Adipocyte (in vitro differentiated cells): ENCODE data around the gene KIRREL3.

Experiments used
- DNase-seq: peaks from one replicate; pipeline ENCODE4 v3.0.0-alpha.2; 2015; ENCODE audit warnings: low read depth
- H3K27me3 ChIP-seq: replicated peaks from 2 replicates; pipeline ENCODE4 v1.7.0; 2013; ENCODE audit warnings: mild to moderate bottlenecking, low read length, moderate library complexity; ENCODE audit not compliant: control insufficient read depth, insufficient read depth
- H3K36me3 ChIP-seq: 2 replicates; pipeline ENCODE4 v1.7.0; 2013; ENCODE audit warnings: low read length, mild to moderate bottlenecking, moderate library complexity; ENCODE audit not compliant: control insufficient read depth, insufficient read depth, severe bottlenecking
- H3K4me1 ChIP-seq: 2 replicates; pipeline ENCODE4 v1.7.0; 2013; ENCODE audit warnings: mild to moderate bottlenecking, low read length, moderate library complexity; ENCODE audit not compliant: control insufficient read depth, insufficient read depth
- H3K4me3 ChIP-seq: 2 replicates; pipeline ENCODE4 v1.7.0; 2013; ENCODE audit warnings: mild to moderate bottlenecking, low read length, moderate library complexity
- H3K9ac ChIP-seq: 2 replicates; pipeline ENCODE4 v1.7.0; 2013; ENCODE audit warnings: mild to moderate bottlenecking, low read length, moderate library complexity
- H3K9me3 ChIP-seq: 2 replicates; pipeline ENCODE4 v1.7.0; 2013; ENCODE audit warnings: mild to moderate bottlenecking, low read length, moderate library complexity; ENCODE audit not compliant: control insufficient read depth

The KIRREL3 gene

GRCh38 chr11:126748100-126748791 lies 252.3 kb downstream of the KIRREL3 start:
- H3K4me1 ChIP-seq = no peaks in the 10 kb centered on the region
- H3K36me3 ChIP-seq = no peaks in the 10 kb centered on the region
- no peak overlapping the region for H3K9ac ChIP-seq
- peaks cover 4% of the 10 kb centered on the region for H3K9me3 ChIP-seq
- no peak for DNase-seq
- no peaks in the 10 kb centered on the region for H3K27me3 ChIP-seq
- no peak overlapping the region for H3K4me3 ChIP-seq

GRCh38 chr11:126747315-126747714 lies 253.3 kb downstream of the KIRREL3 start:
- no peak for DNase-seq
- Histone ChIP-seq H3K36me3 (no peaks in the 10 kb centered on the region), H3K27me3 (peaks cover 4% of the 10 kb centered on the region), H3K9ac (no peak overlapping the region), H3K9me3 (peaks cover 4% of the 10 kb centered on the region), H3K4me3 (no peak overlapping the region), H3K4me1 (no peaks in the 10 kb centered on the region)

GRCh38 chr11:126746443-126746842 lies 254.1 kb downstream of the KIRREL3 start:
- Histone ChIP-seq H3K9ac (no peak overlapping the region), H3K9me3 (no peaks in the 10 kb centered on the region), H3K4me1 (no peaks in the 10 kb centered on the region), H3K27me3 (peaks cover 9% of the 10 kb centered on the region), H3K36me3 (no peaks in the 10 kb centered on the region), H3K4me3 (no peak overlapping the region)
- no peak for DNase-seq

GRCh38 chr11:126744699-126745098 lies 255.9 kb downstream of the KIRREL3 start:
- no peak overlapping the region for H3K4me3 ChIP-seq
- no peaks in the 10 kb centered on the region for H3K9me3 ChIP-seq
- H3K36me3 ChIP-seq = no peaks in the 10 kb centered on the region
- no peak overlapping the region for H3K9ac ChIP-seq
- DNase-seq = no peak
- H3K4me1 ChIP-seq = no peaks in the 10 kb centered on the region
- H3K27me3 ChIP-seq = peaks cover 16% of the 10 kb centered on the region

- peaks cover 16% of the 10 kb centered on the region for H3K27me3 ChIP-seq
- DNase-seq = no peak
Measured at GRCh38 chr11:126743628-126744027, 256.9 kb downstream of the KIRREL3 start.

GRCh38 chr11:126742582-126742981 lies 258.0 kb downstream of the KIRREL3 start:
- DNase-seq = no peak
- Histone ChIP-seq H3K9me3 (no peaks in the 10 kb centered on the region), H3K4me3 (no peak overlapping the region), H3K27me3 (peaks cover 16% of the 10 kb centered on the region), H3K9ac (no peak overlapping the region), H3K36me3 (no peaks in the 10 kb centered on the region), H3K4me1 (peaks cover 8% of the 10 kb centered on the region)

More at GRCh38 chr11:126743628-126744027, 256.9 kb downstream of the KIRREL3 start:
- Histone ChIP-seq H3K4me3 (no peak overlapping the region), H3K9me3 (no peaks in the 10 kb centered on the region), H3K4me1 (peaks cover 8% of the 10 kb centered on the region), H3K36me3 (no peaks in the 10 kb centered on the region), H3K9ac (no peak overlapping the region)

GRCh38 chr11:126740846-126741245 lies 259.7 kb downstream of the KIRREL3 start:
- H3K36me3 ChIP-seq = no peaks in the 10 kb centered on the region
- no peaks in the 10 kb centered on the region for H3K9me3 ChIP-seq
- peaks cover 8% of the 10 kb centered on the region for H3K4me1 ChIP-seq
- H3K27me3 ChIP-seq = peaks cover 16% of the 10 kb centered on the region
- no peak overlapping the region for H3K9ac ChIP-seq
- DNase-seq = no peak
- H3K4me3 ChIP-seq = no peak overlapping the region

GRCh38 chr11:126739499-126740145 lies 260.9 kb downstream of the KIRREL3 start:
- H3K9me3 ChIP-seq = no peaks in the 10 kb centered on the region
- H3K4me3 ChIP-seq = no peak overlapping the region
- peaks cover 16% of the 10 kb centered on the region for H3K27me3 ChIP-seq
- peaks cover 8% of the 10 kb centered on the region for H3K4me1 ChIP-seq
- H3K36me3 ChIP-seq = no peaks in the 10 kb centered on the region
- DNase-seq = peak; percentile 49
- no peak overlapping the region for H3K9ac ChIP-seq

GRCh38 chr11:126738295-126739031 lies 262.1 kb downstream of the KIRREL3 start:
- H3K36me3 ChIP-seq = no peaks in the 10 kb centered on the region
- H3K4me3 ChIP-seq = no peak overlapping the region
- H3K9me3 ChIP-seq = no peaks in the 10 kb centered on the region
- H3K4me1 ChIP-seq = peaks cover 8% of the 10 kb centered on the region
- no peak for DNase-seq
- no peak overlapping the region for H3K9ac ChIP-seq
- H3K27me3 ChIP-seq = peaks cover 16% of the 10 kb centered on the region

GRCh38 chr11:126736682-126737572 lies 263.6 kb downstream of the KIRREL3 start:
- no peak for DNase-seq
- no peaks in the 10 kb centered on the region for H3K36me3 ChIP-seq
- no peaks in the 10 kb centered on the region for H3K9me3 ChIP-seq
- H3K4me1 ChIP-seq = peaks cover 8% of the 10 kb centered on the region
- no peak overlapping the region for H3K9ac ChIP-seq
- H3K27me3 ChIP-seq = peaks cover 17% of the 10 kb centered on the region
- H3K4me3 ChIP-seq = no peak overlapping the region
